UCSD-AML1 (cell line): ENCODE results near the gene AMZ1.

Experiments used
- DNase-seq: peaks from one replicate; lab custom pipeline; 2025; ENCODE audit not compliant: unreplicated experiment; lab: John Stamatoyannopoulos, UW

The AMZ1 gene, protein sequence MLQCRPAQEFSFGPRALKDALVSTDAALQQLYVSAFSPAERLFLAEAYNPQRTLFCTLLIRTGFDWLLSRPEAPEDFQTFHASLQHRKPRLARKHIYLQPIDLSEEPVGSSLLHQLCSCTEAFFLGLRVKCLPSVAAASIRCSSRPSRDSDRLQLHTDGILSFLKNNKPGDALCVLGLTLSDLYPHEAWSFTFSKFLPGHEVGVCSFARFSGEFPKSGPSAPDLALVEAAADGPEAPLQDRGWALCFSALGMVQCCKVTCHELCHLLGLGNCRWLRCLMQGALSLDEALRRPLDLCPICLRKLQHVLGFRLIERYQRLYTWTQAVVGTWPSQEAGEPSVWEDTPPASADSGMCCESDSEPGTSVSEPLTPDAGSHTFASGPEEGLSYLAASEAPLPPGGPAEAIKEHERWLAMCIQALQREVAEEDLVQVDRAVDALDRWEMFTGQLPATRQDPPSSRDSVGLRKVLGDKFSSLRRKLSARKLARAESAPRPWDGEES

DNA sequence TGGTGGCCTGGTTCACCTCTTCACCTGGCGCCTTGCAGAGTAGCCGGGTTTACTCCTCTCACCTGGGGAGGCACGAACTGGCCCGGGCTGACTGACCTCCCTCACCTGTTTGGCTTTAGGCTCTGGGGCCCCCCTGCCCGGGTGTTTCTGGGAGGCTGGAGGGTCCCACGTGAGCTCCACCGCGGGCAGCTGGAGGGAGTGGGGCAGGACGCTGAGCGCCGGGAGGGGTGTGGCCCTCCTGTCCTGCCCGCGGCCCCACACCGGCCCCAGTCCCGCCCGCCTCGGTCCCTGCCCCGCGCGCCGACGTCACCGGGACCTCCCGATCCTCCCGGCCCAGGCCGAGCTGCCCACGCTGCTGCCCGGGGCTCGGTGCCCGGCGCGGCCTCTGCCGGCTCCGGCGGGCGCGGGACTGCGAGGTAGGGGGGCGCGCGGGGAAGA lies at the start of gene AMZ1:
TSS of gene AMZ1 (plus strand) at position 322 of the 438 bp plus-strand sequence. CDS start 12,250 bp downstream, outside the sequence.
- DNase-seq = no peak

- no peak for DNase-seq
Observed at GRCh38 chr7:2638224-2638991, 49.6 kb upstream of the AMZ1 start.

DNA sequence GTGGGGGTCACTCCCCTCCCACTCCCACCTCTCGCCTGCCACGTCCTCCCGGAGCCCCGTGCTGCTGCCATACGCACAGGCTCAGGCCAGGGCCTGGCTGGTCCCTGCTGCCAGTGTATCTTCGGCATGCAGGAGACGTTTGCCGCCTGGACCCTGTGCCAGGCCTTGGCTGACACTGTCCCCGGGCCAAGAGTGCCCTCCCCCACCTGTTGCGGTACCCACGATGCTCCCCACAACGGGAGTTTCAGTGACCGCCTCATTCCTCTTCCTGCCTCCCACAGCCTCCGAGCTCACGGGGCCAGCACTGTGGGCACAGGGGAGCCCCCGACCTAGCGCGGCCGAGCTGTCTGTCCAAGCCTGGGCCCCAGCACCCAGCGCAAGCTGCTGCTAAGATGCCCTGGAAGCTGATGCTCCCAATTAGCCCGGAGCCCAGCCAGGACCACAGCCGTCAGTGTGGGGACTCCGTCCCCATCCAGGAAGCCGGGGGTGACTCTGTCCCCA lies 48.8 kb upstream of the AMZ1 start:
- DNase-seq = no peak

DNA sequence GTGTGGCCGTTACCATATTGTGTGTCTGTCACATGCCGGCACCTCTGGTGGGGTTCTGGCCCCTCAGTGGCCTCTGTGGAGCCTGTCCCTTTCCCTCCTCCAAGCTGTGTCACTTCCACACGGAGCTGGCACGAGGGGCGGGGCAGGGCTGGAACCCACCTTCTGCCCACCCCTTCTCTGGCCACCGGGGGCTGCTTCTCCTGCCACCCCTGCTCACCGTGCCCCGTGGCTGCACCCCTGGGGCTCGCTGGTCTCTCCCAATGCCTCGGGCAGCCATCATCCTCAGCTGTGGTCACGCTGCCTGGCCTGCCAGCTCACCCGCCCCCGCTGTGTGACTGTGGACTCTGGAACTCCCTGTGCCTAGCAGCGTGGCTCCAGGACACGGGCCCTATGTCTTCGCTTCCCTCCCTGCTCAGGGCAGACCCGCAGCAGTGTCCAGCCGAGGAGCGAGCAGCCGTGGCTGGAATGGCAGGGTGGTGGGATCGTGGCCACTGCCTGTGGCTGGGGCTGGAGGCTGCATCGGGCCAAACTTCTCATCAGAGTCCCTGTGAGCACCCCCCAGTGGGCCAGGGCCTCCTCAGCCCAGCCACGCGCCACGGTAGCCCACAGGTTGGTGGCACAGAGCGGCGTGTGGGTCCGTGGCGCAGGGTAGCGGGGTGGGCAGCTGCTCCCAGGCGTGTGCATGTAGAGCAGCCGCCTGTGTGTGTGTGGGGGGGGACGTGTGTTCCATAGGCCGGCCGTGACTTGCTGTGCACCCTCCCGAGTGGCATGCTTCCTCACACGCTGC lies 48.1 kb upstream of the AMZ1 start:
- DNase-seq = no peak

DNA sequence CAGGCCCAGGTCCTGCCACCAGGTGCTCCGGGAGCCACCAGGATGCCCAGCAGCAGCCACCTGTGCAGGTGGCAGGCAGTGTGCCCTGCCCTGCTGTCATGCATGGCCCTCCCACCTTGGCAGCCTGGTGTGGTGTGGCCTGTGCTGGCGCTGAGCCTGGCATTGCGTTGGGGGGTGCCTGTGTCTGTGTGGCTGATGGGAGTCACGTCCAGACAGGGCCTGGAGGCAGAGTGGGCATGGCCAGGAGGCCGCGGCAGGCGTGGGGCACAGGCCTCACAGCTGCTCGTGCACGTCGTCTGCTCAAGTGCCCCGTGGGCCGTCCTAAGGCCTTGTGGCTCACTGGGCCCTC lies 47.5 kb upstream of the AMZ1 start:
- DNase-seq = no peak

DNA sequence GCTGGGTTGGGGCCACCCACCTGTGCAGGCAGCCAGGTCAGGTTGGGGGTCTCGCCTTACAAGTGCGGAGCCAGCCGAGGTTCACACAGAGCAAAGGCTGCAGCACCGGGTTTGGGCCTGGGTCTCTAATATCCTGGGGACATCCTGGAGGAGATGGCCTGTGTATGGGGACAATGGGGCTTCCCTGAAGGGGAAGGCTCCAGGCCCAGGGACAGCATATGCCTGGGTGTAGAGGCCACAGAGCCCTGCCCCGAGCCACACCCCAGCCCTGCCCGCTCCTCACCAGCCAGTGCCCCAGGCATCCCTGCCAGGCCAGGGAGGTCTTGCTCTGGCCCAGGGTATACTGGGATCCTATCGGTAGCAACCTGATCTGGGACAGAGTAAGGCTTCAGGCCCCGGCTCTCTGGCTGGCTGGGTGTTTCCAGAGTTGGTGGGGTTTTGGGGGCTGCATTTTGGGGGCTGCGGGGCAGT lies 47.1 kb upstream of the AMZ1 start:
- DNase-seq = no peak

- DNase-seq = peak; percentile 26
Observed at GRCh38 chr7:2641406-2642393, 46.3 kb upstream of the AMZ1 start.

GRCh38 chr7:2643386-2644219 lies 44.4 kb upstream of the AMZ1 start:
- DNase-seq = peak; percentile 22

DNA sequence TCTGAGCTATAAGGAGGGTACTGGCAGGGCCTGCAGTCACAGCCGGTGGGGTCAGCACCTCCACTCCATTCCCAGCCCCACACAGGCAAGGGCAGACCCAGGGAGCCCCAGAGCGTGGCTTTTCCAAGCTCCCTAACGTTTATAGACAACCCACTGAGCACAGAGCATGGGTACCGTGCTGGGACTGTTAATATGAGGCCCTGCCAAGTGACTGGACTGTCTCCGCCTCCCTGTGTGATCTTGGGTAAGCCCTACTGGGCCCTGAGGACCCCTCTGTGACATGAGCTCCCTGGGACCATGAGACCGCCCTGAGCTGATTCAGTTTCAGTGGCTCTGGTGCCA lies 43.8 kb upstream of the AMZ1 start:
- DNase-seq = no peak

DNA sequence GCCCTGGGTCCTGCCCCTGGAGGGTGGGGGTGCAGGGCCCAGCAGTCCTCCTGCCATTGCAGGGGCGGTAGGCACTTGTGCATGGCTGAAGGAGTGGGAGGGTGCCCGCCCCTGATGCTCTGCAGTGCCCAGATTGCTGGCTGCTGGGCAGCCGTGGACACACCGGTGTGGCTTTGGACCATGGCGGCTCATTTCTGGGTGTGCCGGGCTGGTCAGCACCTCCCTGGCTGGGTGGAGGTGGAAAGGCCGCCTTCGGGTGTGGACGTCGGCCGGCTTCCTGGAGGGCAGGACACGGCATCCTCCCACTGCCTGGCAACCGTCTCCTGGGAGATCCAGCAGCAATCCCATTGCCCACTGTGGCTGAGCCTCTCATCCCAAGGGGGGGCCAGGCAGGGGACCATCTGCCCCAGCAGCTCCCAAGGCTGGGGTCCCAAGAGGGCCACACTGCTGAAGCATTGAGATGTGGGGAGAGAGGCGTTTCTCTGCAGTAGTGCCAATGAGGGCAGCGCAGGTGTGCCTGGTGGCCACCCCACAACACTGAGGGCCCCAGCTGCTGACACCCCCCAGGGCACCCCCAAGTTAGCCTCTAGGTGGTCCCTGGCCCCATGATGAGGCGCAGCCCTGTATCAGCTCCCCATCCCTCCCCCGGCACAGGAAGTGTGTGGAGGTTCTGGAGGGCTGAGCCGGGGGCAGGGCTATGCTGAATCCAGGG lies 43.3 kb upstream of the AMZ1 start:
- no peak for DNase-seq

- peak; percentile 65 for DNase-seq
Observed at GRCh38 chr7:2645274-2645868, 42.6 kb upstream of the AMZ1 start.

GRCh38 chr7:2646336-2646679 lies 41.7 kb upstream of the AMZ1 start:
- DNase-seq = no peak

DNA sequence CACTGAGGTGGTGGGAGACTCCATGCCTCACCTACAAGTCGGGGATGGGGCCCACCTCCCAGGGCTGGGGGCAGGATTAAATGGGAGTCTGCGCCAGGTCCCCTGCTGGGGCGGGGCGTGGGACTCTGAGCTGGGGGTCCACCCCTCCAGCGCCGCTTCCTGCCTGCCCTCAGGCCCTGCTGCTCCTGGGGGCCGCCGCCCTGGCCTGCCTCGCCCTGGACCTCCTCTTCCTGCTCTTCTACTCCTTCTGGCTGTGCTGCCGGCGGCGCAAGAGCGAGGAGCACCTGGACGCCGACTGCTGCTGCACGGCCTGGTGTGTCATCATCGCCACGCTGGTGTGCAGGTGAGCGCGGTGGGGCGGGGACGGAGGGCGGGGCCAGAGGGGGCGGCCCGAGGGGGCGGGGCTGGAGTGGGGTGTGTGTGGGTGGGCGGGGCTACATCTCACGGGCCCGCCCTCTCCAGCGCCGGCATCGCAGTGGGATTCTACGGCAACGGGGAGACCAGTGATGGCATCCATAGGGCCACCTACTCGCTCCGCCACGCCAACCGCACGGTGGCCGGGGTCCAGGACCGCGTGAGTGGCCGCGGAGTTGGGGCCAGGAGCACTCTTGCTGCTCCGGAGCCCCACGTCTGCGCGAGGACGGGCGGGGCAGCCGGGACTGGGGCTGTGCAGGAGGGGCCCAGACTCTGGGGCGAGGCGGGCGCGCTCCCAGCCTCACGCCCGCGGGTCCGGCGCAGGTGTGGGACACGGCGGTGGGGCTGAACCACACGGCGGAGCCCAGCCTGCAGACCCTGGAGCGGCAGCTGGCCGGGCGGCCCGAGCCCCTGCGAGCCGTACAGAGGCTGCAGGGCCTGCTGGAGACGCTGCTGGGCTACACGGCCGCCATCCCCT lies 41.1 kb upstream of the AMZ1 start:
- no peak for DNase-seq

GRCh38 chr7:2647594-2648172 lies 40.3 kb upstream of the AMZ1 start:
- no peak for DNase-seq

DNA sequence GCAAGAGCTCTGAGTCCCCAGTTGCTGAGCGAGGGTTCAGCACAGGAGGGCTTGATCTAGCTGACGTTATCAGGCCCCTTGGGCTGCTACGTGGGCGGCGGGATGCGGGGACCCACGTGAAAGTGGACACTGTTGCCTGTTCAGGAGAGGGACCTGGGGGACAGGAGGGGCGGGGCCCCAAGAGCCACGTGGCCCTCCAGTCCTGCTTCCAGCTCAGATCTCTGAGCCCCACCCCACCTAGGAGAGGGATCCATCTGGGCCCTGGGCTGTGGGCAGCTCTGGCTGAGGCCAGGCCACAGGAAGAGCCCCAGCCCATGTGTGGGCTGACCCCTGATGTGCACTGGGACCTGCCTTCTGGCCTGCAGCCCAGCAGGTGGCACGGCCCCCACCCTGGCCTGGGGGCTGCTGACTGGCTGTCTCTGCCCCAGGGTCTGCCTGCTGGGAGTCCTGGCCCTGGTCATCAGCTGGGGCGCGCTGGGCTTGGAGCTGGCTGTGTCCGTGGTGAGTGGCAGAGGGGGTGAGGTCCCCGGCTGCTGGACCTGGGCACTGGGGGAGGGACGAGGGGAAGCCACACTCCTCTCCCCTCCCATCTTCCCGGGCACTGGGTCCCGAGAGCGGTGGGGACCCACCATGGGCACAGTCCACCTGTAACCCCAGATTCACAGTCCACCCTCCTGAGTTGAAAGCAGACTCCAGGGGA lies 38.7 kb upstream of the AMZ1 start:
- DNase-seq = no peak

DNA sequence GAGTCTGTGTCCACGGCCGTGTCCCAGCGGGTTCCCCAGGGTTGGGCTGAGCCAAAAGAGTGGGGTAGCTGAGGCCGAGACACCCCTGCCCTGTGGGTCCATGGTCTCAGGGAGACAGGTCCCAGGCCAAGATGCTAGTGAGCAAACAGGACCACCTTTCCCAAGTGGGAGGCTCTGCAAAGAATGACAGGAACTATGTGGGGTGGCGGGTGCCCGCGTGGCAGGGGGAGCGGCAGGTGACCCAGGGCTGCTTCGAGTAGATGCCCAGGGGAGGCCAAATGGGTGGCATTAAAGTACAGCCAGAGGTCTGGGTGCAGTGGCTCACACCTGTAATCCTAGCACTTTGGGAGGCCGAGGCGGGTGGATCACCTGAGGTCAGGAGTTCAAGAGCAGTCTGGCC lies 38.0 kb upstream of the AMZ1 start:
- no peak for DNase-seq
